SK-N-SH treated with all-trans-retinoic acid at 6 μM for 48 hours (cell line): ENCODE measurements around the gene AKAP10.

Source experiments
- BACH2 ChIP-seq: fragments of 250-450 bp; sonication (Bioruptor Pico); IDR thresholded peaks from 2 replicates; pipeline ENCODE4 v1.9.0; 2021; ENCODE audit warnings: mild to moderate bottlenecking, borderline replicate concordance
- CSDC2 ChIP-seq: fragments of 250-450 bp; sonication (Bioruptor Pico); IDR thresholded peaks from 2 replicates; pipeline ENCODE4 v1.5.0; 2020; ENCODE audit warnings: mild to moderate bottlenecking, moderate library complexity
- PPARA ChIP-seq: fragments of 250-450 bp; sonication (Bioruptor Pico); IDR thresholded peaks from 2 replicates; pipeline ENCODE4 v1.5.0; 2020; ENCODE audit warnings: mild to moderate bottlenecking, borderline replicate concordance
- RARB ChIP-seq: fragments of 250-450 bp; sonication (Bioruptor Pico); IDR thresholded peaks from 2 replicates; pipeline ENCODE4 v1.8.0; 2021; ENCODE audit warnings: mild to moderate bottlenecking, moderate library complexity
- SNAI2 ChIP-seq: fragments of 250-450 bp; sonication (Bioruptor Pico); IDR thresholded peaks from 2 replicates; pipeline ENCODE4 v1.5.0; 2020; ENCODE audit warnings: mild to moderate bottlenecking, moderate library complexity
- ZFP30 ChIP-seq: fragments of 450-650 bp; formaldehyde crosslinking; IDR thresholded peaks from 2 replicates; pipeline ENCODE4 v1.5.0; 2022; ENCODE audit warnings: mild to moderate bottlenecking, moderate library complexity
- TF ChIP-seq, protein P1 (sequence below): fragments of 250-450 bp; sonication (Bioruptor Pico); IDR thresholded peaks from 2 replicates; pipeline ENCODE4 v1.5.1; 2021; ENCODE audit warnings: mild to moderate bottlenecking, moderate library complexity
- TF ChIP-seq, protein P2 (sequence below): fragments of 250-450 bp; sonication (Bioruptor Pico); IDR thresholded peaks from 2 replicates; pipeline ENCODE4 v1.8.0; 2020; ENCODE audit warnings: mild to moderate bottlenecking, moderate library complexity, borderline replicate concordance

DNA sequence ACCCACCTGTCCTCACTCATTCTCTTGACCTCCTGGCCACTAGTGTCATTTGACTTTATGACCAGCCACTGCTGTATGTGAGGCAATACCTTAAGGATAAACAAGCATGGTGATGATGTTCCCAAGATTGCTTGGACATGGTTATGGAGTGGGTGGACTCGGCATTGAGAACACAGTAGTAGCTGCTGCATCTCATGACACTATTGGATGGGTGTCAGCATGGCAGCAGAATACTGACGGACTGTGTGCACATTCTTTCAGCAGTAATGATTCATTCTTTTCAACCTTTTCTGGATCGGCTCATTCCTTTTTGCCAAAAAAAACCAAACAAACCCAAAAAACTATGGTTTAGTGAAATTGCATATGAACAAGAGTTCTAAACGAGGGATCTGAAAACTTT lies 45.1 kb upstream of the AKAP10 start:
- TF ChIP-seq ZFP30 (CRISPR knock-in tag), result no peak
- TF ChIP-seq, protein P1, sequence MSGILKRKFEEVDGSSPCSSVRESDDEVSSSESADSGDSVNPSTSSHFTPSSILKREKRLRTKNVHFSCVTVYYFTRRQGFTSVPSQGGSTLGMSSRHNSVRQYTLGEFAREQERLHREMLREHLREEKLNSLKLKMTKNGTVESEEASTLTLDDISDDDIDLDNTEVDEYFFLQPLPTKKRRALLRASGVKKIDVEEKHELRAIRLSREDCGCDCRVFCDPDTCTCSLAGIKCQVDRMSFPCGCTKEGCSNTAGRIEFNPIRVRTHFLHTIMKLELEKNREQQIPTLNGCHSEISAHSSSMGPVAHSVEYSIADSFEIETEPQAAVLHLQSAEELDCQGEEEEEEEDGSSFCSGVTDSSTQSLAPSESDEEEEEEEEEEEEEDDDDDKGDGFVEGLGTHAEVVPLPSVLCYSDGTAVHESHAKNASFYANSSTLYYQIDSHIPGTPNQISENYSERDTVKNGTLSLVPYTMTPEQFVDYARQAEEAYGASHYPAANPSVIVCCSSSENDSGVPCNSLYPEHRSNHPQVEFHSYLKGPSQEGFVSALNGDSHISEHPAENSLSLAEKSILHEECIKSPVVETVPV (CRISPR knock-in tag), result no peak
- TF ChIP-seq SNAI2 (CRISPR knock-in tag), result no peak
- no peak for TF ChIP-seq BACH2 (CRISPR knock-in tag)
- no peak for TF ChIP-seq CSDC2 (CRISPR knock-in tag)
- TF ChIP-seq, protein P2, sequence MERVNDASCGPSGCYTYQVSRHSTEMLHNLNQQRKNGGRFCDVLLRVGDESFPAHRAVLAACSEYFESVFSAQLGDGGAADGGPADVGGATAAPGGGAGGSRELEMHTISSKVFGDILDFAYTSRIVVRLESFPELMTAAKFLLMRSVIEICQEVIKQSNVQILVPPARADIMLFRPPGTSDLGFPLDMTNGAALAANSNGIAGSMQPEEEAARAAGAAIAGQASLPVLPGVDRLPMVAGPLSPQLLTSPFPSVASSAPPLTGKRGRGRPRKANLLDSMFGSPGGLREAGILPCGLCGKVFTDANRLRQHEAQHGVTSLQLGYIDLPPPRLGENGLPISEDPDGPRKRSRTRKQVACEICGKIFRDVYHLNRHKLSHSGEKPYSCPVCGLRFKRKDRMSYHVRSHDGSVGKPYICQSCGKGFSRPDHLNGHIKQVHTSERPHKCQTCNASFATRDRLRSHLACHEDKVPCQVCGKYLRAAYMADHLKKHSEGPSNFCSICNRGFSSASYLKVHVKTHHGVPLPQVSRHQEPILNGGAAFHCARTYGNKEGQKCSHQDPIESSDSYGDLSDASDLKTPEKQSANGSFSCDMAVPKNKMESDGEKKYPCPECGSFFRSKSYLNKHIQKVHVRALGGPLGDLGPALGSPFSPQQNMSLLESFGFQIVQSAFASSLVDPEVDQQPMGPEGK, result no peak
- no peak for TF ChIP-seq PPARA (CRISPR knock-in tag)
- TF ChIP-seq RARB, result no peak
